ENCODE measurements around the gene SLC31A1.
A peak's percentile ranks its signal among the peaks of the same experiment; 100 is the strongest.
"Not testable (repeated sequence)": the region's sequence is repeated elsewhere in the genome, so short reads cannot be mapped to it uniquely, and the experiment has no call there.

SLC31A1 gene

DNA sequence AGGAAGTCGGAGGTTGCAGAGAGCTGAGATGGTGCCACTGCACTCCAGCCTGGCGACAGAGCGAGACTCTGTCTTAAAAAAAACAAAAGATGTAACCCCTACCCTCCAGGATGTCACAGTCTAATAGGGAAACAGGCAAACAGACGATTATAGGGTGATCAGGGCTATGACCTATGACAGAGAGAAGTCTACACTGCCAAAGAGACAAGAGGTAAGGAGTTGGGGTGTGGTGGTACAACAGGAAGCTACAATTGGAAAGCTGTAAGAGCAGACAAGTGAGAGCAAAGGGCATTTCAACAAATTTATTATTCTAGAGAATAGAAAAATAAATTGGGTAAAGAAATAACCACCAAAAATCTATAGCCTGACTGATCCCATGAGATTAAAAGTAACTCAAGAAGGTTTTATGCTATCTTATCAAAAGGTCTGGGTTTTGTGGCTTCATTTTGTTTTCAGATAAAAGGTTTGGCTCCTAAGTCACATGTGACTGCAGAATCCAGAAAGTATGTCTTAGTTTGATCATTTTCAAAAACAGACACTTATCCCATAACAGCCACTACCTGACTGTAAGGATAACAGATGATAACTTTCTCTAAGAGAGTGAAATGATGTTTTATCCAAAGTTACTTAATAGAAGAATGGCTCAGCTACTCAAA, 46.7 kb downstream of the SLC31A1 start:
- DNase-seq = no peak

DNA sequence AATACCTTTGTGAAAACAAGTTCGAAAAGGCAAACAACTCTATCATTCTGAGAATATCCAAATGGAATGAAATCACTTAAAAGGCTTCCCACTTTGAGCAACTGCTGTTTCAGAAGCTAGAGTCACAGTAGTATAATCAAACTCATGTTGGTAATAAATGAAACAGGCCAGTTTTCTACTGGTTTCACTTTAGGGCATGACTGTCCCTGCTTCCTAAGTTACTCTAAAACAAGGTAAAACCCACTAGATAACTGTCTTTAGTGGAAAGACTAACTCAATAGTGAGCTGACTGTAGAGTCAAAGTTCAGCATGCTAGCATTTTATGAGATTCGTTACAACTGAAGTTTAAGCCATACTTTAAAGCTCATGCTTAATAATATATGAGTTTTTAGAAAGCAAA, 48.0 kb downstream of the SLC31A1 start:
- DNase-seq = no peak

DNA sequence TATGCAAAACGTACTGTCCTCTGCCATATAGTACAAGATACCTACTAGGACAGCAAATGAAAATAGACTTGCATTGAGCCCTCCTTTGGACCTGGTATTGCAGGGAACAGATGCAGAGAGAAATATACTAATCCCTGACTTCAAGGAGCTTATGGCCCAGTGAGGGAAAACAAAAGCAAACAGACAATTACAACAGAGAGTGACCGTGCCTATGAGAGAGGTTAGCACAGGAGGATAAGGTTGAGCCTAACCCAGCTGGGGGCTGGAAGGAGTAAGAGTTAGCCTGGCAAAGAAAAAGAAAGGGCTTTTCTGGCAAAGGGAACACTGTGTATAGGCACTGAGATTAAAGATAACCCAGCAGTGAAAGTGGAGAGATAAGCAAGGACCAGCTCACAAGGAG, 48.5 kb downstream of the SLC31A1 start:
- no peak for DNase-seq

DNA sequence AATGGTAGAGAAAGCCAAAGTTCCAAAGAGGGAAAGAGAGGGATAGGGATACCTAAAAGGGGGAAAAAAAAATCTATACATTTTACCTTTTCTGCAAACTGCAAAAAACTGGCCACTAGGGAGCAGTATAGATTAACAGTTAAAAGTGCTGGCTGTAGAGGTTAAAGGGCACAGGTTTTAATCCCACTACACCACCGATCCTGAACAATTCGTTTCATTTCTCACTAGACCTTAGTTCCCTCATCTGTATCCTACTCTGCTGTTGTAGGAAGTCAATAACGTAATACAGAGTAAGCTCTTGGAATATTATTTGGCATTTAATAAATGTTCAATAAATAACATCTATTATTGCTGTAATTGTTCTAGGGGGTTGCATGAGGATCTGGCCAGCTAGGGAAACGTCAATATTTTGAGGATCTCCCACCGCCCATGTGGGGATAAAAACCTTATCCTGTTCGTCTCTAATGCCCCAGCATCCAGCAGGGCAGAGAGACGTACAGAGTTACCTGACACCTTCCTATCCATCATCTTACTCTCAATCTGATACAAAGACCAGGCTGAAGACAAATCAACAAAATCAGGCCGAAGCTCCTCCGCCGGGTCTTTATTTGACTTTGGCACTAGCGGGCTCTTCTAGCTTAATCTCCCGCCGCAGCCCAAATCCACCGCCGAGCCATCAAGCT, 53.3 kb downstream of the SLC31A1 start:
- peak; percentile 72 for DNase-seq

DNA sequence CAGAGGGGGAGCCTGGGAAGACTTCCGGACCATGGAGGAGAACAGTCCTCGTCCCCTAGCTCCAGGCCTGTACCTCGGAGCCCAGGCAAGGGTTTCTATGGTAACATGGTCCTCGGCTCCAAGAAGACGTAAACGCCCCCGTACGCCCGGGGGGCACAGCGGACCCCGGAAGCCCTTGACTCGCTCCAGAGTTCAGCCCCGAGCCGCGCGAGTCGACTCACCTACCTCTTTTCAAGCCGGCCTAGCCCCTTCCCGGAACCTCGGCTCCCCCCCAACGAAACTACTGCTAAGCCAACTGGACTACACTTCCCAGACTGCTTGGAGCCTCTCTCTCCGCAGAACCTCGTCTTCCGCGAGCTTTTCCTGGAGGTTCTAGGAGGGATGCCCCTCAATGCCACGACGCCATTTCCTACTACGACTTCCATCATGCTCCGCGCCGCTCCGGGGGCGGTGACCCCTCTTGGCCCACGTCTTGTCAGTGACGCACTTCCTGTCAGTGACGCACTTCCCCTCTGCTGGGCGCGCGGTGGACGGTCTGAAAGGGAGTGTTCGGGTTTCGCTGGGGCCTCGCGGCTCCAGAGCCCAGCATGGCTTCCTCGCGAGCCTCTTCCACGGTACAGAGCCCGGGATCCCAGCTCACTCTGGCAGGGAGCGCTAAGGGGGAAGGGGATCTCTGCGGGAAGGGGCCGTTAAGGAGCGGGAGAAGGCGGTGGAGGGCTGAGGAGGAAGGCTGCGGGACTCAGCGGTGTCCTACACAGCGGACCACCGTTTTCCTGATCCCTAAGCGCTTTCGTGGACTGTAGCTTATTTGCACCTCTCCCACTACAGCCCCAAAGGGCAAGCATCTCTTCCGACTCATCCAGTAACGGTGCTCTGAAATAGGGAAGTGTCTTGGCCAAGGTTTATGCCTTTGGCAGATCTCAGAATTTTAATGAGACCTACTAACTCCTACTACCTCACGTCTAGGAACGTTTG, 54.1 kb downstream of the SLC31A1 start, which contains the start of the genes CDC26 and PRPF4:
Gene CDC26, minus strand, starts transcription at position 416 of the 975 bp plus-strand sequence. CDS start 3,065 bp downstream, outside the sequence.
Gene PRPF4, plus strand, starts transcription at position 502 of the 975 bp plus-strand sequence. Its CDS starts 86 bp downstream, at position 588.
- DNase-seq = peak; percentile 94

DNA sequence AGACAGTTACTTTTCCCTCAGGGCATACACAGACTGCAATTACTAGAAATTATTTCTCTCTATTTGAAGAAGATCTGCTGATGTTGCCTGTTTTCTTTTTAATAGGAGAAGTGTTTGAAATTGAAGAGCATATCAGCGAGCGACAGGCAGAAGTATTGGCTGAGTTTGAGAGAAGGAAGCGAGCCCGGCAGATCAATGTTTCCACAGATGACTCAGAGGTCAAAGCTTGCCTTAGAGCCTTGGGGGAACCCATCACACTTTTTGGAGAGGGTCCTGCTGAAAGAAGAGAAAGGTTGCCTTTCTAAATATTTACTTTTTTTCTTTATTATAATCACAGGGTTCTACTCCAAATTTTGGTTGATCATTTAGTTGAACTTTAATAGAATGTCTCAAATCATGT, 57.5 kb downstream of the SLC31A1 start:
- DNase-seq = no peak

DNA sequence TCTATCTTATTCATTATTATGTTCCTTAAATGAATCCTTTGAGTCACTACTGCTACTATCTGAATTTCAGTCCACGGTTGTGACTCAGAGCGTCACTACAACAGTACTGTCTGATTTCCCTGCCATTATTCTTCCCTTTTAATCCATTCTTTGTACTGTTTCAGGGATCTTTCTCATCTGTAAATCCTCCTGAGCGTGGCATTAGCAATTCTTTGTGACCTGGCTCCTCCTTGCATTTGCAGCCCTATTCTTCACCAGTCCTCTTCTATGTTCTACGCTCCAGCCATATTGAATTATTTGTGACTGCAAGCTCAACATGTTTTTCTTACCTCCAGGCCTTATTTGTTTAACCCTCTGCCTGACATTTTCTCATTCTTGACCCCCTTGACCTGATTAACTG, 60.0 kb downstream of the SLC31A1 start:
- DNase-seq = no peak

DNA sequence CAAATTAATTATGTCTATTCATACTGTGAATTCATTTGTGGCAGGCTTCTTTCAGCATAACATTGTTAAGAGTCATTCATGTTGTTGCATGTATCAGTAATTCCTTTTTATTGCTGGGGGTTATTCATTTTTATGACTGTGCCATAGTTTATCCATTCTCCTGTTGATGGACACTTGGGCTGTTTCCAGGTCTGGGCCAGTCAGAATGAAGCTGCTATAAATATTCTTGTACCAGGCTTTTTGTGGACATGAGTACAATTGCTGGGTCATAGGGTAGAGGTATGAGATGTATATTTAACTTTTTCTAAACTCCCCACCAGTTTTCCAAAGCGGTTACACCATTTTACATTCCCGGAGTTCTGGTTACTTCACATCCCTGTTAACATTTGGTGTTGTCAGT, 67.7 kb downstream of the SLC31A1 start:
- no peak for DNase-seq

DNA sequence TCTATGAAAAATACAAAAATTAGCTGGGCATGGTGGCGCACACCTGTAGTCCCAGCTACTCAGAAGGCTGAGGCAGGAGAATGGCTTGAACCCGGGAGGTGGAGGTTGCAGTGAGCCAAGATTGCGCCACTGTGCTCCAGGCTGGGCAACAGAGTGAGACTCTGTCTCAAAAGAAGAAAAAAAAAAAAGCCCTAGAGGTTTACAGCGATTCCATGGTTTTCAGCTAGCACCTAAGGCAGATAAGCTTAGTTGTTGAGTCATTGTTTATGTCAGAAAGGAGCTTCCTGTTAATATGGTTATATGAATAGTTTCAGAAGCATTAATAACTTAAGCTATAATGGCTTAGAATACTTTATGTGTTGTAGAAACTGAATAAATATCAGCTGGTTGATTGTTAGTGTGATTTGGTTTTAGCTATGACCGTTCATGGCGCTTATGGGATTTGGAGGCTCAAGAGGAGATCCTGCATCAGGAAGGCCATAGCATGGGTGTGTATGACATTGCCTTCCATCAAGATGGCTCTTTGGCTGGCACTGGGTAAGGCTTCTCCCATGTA, 68.8 kb downstream of the SLC31A1 start:
- DNase-seq = no peak

DNA sequence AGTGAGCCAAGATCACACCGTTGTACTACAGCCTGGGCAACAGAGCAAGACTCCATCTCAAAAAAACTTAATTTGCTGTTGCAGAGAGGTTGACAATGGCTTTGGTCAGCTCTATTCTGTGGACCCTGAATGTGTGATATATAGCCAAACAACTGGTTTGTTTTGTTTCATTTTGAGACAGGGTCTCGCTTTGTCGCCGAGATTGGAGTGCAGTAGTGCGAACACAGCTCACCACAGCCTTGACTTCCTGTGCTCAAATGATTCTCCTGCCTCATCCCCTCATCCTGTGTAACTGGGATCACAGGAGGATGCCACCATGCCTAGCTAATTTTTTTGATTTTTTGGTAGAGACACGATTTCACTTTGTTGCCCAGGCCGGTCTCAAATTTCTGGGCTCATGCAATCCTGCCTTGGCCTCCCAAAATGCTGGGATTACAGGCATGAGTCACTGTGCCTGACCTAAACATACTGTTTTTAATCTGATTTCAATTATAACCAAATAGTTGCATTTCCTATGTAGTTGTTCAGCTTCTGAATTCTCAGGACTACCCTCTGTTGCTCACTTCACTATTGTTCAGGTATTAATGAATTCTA, 72.0 kb downstream of the SLC31A1 start:
- no peak for DNase-seq

DNA sequence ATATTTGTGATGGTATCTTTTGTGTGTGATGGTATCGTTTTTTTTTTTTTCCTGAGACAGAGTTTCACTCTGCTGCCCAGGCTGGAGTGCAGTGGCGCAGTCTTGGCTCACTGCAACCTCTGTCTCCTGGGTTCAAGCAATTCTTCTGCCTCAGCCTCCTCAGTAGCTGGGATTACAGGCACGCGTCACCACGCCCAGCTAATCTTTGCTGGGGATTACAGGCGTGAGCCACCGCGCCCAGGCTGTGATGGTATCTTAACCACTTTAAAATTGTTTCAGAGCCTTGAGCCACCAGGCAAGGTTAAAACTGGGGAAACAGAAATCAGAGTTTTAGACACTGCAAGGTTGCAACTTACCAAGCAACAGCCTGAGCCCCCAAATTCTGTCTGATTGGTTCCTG, 74.9 kb downstream of the SLC31A1 start:
- DNase-seq = not testable (repeated sequence)

DNA sequence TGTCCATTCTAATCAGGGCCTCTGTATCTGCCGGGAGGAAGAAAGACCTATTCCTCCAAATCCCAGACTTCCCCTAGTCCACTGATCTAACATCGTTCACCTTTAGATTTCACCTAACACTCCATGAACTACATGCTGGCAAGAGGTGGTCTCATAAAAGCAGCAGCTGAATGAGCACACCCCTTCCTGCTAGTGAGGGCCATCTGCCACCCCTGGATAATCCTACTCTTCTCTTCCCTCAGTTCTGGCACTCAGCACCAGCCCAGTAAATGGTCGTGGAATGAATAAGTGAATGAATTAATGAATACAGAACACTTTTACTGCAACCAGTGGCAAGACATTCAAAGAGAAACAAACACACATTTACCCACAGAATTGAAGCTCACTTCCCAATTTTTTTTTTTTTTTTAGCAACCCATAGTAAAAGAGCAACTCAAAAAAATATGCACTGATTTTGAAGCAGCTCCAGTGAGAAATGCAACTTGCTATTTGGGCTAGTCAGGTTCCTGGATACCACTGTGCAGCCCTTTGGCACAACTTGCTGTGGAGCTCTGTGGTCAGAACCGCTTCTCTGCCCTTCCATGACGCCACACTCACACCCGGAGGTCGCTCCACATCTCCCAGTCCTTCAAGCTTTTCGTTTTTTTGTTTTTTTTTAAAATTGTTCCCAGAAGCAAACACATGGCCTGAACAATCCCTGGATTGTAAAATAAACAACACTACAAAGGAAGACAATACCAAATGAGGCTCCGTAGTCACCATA, 75.6 kb downstream of the SLC31A1 start:
- DNase-seq = no peak

DNA sequence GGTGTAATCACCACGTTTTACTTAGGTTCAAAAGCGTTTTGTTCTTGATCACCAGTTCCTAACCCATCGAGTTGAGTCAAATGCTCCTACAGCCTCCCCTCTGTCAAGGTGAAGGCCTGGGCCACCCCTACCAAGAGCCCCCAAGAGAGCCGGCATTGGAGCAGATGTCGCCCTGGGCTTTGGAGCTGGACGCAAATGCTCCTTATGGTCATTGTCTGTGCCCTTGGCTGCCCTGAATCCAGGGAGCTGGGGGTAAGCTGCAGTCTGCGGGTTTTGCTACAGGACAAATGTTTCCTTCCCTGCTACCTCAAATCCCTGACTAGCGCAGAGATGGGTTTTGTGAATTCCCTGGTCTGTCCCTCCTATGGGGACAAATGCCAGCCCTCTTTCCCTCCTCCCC, 77.0 kb downstream of the SLC31A1 start:
- DNase-seq = no peak

DNA sequence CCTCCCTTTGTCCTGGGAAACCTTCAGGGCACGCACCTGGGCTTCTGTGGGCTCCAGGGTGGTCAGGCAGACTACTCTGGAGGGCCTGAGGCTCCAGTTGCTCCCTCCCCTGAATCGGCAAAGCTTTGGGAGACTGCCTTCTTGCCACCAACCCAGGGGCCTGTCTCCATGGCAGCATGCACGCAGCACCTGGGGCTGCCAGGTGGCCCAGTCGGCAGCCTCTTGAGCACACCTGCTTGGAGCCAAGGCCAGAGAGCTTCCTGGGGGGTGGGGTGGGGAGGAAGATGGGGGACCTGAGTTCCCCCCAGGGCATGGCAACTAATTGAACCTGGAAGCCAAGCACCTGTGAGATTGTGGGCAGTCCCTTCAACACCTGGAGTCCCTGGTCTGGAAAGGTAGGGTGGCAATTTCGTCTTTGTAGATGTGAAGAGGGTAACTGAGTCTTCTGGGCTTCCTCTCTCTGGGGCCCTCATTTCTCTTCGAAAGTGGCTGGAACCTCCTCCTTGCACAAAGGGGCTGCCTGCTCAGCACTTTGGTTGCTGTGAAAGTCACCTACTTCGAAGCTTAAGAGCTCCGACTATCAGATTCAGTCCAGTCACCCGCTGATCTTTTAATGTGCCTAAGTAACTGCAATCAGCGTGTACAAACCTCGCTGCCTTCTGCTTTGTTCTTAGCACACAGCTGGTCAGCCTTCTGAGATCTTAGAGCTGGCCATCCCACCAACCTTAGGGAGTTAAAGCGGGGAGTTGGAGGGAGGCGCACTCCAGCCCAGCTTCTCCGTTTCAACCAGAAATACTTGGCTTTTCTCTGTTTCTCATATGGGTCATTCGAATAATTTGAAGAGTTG, 77.8 kb downstream of the SLC31A1 start:
- no peak for DNase-seq

DNA sequence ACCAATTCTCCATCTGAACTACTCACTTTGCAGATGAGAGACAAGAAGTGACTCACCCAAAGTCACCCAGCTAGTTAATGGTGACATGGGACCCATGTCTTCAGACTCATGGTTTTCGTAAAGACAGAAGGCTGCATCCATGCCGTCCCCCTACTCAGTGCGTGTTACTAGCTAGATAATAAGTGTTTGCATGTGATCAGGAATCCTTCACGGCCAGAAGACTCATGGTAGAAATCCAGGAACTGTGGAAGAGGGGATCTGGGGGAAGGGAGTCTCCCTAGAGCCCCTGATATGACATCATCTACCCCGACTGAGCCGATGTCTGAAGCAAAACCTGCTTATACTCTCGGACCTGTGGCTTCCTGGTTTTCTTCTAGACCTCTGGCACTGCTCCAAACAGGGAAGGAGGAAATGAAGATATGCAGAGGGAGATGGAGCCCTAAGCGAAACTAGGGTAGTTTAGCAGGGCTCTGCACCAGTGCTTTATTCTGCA, 78.5 kb downstream of the SLC31A1 start:
- DNase-seq = no peak

DNA sequence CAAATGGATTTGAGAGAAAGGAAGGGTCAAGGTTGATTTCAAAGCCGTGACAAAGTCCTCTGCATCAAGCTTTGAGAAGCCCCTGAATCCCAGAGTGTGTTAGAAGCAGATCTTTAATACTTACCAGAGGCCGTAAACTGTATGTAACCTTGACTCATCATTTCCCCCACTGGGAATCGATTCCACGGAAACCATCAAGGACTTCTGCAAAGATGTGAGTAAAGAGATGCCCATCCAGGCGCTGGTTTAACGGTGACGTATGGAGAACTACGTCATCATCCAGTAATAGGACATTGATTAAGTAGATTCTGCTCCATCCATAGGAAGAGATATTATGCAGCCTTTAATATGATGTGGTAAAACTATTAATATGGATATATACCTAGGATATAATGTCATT, 80.2 kb downstream of the SLC31A1 start:
- no peak for DNase-seq

DNA sequence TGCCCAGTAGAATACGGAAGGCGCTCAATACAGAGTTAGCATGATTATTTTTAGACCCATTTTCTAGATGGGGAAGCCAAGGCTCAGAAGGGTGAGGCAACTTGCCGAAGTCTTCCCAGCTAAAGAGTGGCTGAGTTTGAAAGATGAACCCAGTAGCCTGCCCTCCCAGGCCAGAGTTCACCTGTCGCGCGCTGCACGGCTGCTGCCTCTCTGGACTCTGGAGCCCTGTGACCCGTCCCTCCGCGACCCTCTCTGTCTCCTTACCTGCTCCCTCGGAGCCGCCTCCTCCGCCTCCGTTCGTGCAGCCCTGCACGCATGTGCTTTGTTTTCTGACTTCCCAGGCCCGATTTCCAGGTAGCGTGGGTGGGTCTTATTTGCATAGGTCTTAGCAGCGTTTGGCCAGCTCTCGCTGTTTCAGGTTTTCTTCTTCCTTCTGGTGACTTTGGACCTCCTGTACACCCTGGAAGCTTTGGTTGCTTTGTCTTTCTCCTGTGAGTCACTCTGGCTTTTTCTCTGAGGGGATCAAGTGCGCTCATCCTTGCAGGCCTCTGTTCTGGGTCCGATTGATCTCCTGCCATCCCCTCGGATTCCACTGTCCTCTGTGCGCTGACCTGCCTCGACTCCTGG, 81.6 kb downstream of the SLC31A1 start, which contains the start of gene RNF183:
Gene RNF183, minus strand, starts transcription at position 585 of the 627 bp plus-strand sequence. CDS start 5,192 bp downstream, outside the sequence.
- no peak for DNase-seq

DNA sequence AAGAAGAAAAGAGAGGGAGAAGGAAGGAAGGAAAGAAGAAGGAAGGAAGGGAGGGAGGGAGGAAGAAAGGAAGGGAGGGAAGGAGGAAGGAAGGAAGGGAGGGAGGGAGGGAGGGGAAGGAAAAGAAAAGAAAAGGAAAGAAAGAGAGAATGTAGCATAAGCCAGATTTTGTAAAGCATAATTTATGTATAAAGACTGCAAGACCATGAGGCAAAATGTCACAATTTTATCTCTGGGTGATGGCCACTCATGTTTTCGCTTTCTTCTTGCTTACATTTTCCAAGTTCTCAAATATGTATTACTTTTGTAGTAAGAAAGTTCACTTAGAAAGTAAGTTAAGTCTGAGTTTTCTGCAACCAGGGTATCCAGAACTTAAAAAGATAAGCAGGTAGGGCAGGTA, 85.2 kb downstream of the SLC31A1 start:
- no peak for DNase-seq

DNA sequence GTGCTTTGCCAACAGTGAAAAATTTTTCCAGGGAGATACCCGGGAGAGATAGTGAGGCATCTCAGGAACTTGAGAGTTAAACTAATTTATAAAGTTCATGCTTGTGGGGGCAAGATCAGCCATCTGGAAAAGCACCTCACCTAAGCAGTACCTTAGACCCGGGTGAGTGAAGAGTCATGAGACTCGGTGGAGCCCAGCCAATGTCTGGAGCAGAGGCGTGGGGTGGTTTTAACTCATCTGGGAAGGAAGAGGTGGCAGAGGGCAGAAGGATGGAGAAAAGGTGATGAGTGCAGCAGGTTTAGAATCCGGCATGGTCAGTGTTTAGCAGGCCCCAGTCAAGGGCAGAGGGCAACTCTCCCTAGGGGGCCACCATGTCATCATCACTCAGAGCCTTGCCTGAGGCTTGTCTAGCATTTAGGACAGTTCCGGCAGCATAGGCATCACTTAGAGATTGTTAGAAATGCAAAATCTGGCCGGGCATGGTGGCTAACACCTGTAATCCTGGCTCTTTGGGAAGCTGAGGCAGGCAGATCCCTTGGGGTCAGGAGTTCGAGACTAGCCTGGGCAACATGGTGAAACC, 86.1 kb downstream of the SLC31A1 start:
- DNase-seq = no peak

Data from CD4-positive, alpha-beta T cell treated with Interleukin-4 for 4 hours (primary cell).